Measurements from ENCODE around the gene CLDN34.

GRCh38 chrX:9983441-9983840, 16.3 kb downstream of the CLDN34 start:
- TF ChIP-seq FUBP1 (CRISPR knock-in tag; IDR thresholded peaks at IDR 0.05; ENCODE audit: borderline replicate concordance): no peak
- TF ChIP-seq KDM6A (CRISPR knock-in tag; IDR thresholded peaks at IDR 0.05; ENCODE audit: low read depth): no peak
- no peak for TF ChIP-seq SNAPC5 (CRISPR knock-in tag; IDR thresholded peaks at IDR 0.05; ENCODE audit: borderline replicate concordance)
- TF ChIP-seq JUND (CRISPR knock-in tag; IDR thresholded peaks at IDR 0.05): no peak
- TF ChIP-seq ZNF441 (CRISPR knock-in tag; IDR thresholded peaks at IDR 0.05; ENCODE audit: borderline replicate concordance): no peak
- TF ChIP-seq ZNF317 (CRISPR knock-in tag; IDR thresholded peaks at IDR 0.05): no peak
- no peak for TF ChIP-seq E2F1 (CRISPR knock-in tag; IDR thresholded peaks at IDR 0.05)
- TF ChIP-seq DNMT1 (CRISPR knock-in tag; IDR thresholded peaks at IDR 0.05): no peak
- no peak for TF ChIP-seq FOXP1 (IDR thresholded peaks at IDR 0.05)
- no peak for TF ChIP-seq FOXP1 (CRISPR knock-in tag; IDR thresholded peaks at IDR 0.05)
- no peak for TF ChIP-seq ZNF431 (CRISPR knock-in tag; IDR thresholded peaks at IDR 0.05; ENCODE audit: borderline replicate concordance, low read depth)
- no peak for TF ChIP-seq RFX5 (IDR thresholded peaks at IDR 0.05; ENCODE audit: low read depth, low read length)
- no peak for TF ChIP-seq NFE2 (CRISPR knock-in tag; IDR thresholded peaks at IDR 0.05)
- no peak for TF ChIP-seq ZZZ3 (CRISPR knock-in tag; IDR thresholded peaks at IDR 0.05; ENCODE audit: borderline replicate concordance)
- TF ChIP-seq, protein P1, sequence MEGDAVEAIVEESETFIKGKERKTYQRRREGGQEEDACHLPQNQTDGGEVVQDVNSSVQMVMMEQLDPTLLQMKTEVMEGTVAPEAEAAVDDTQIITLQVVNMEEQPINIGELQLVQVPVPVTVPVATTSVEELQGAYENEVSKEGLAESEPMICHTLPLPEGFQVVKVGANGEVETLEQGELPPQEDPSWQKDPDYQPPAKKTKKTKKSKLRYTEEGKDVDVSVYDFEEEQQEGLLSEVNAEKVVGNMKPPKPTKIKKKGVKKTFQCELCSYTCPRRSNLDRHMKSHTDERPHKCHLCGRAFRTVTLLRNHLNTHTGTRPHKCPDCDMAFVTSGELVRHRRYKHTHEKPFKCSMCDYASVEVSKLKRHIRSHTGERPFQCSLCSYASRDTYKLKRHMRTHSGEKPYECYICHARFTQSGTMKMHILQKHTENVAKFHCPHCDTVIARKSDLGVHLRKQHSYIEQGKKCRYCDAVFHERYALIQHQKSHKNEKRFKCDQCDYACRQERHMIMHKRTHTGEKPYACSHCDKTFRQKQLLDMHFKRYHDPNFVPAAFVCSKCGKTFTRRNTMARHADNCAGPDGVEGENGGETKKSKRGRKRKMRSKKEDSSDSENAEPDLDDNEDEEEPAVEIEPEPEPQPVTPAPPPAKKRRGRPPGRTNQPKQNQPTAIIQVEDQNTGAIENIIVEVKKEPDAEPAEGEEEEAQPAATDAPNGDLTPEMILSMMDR (CRISPR knock-in tag; IDR thresholded peaks at IDR 0.05): no peak
